ENCODE results near the gene SMCO3.

The SMCO3 gene

GRCh38 chr12:14833952-14834351 is 20.0 kb upstream of the SMCO3 start:
- Histone ChIP-seq H3K9ac (ENCODE audit: low read length in 5 of 5) (no peak overlapping the region), H3K4me1 (ENCODE audit: control insufficient read depth in 5 of 5, insufficient read depth in 5 of 5, low read length in 5 of 5) (peaks cover 0 to 18% (median 6%) of the 10 kb centered on the region in 5 donors), H3K27ac (ENCODE audit: low read depth, low read length) (no peak overlapping the region), H3K4me3 (ENCODE audit: low read depth in 1 of 5, low read length in 5 of 5) (no peak overlapping the region), H3K27me3 (ENCODE audit: control insufficient read depth in 5 of 5, insufficient read depth in 4 of 5, low read length in 5 of 5) (no peaks in the 10 kb centered on the region), H3K9me3 (ENCODE audit: control insufficient read depth in 5 of 5, low read length in 5 of 5) (no peaks in the 10 kb centered on the region), H3K36me3 (ENCODE audit: control insufficient read depth in 5 of 5, insufficient read depth in 5 of 5, low read length in 5 of 5) (no peaks in the 10 kb centered on the region)

- H3K27me3 ChIP-seq (ENCODE audit: control insufficient read depth in 5 of 5, insufficient read depth in 4 of 5, low read length in 5 of 5), result no peaks in the 10 kb centered on the region
- H3K4me1 ChIP-seq (ENCODE audit: control insufficient read depth in 5 of 5, insufficient read depth in 5 of 5, low read length in 5 of 5), result peaks cover 0 to 14% (median 5%) of the 10 kb centered on the region in 5 donors
- no peaks in the 10 kb centered on the region for H3K9me3 ChIP-seq (ENCODE audit: control insufficient read depth in 5 of 5, low read length in 5 of 5)
- H3K36me3 ChIP-seq (ENCODE audit: control insufficient read depth in 5 of 5, insufficient read depth in 5 of 5, low read length in 5 of 5), result no peaks in the 10 kb centered on the region
- no peak overlapping the region for H3K9ac ChIP-seq (ENCODE audit: low read length in 5 of 5)
- H3K4me3 ChIP-seq (ENCODE audit: low read depth in 1 of 5, low read length in 5 of 5), result no peak overlapping the region
- no peak overlapping the region for H3K27ac ChIP-seq (ENCODE audit: low read depth, low read length)
Observed at GRCh38 chr12:14833336-14833735, 19.4 kb upstream of the SMCO3 start.

- H3K4me3 ChIP-seq (ENCODE audit: low read depth in 1 of 5, low read length in 5 of 5), result no peak overlapping the region
- no peak overlapping the region for H3K27ac ChIP-seq (ENCODE audit: low read depth, low read length)
- H3K27me3 ChIP-seq (ENCODE audit: control insufficient read depth in 5 of 5, insufficient read depth in 4 of 5, low read length in 5 of 5), result no peaks in the 10 kb centered on the region
- no peaks in the 10 kb centered on the region for H3K9me3 ChIP-seq (ENCODE audit: control insufficient read depth in 5 of 5, low read length in 5 of 5)
- H3K4me1 ChIP-seq (ENCODE audit: control insufficient read depth in 5 of 5, insufficient read depth in 5 of 5, low read length in 5 of 5), result peaks cover 0 to 6% (median 0%) of the 10 kb centered on the region in 5 donors
- H3K9ac ChIP-seq (ENCODE audit: low read length in 5 of 5), result no peak overlapping the region
- no peaks in the 10 kb centered on the region for H3K36me3 ChIP-seq (ENCODE audit: control insufficient read depth in 5 of 5, insufficient read depth in 5 of 5, low read length in 5 of 5)
Observed at GRCh38 chr12:14828892-14829291, 14.9 kb upstream of the SMCO3 start.

- H3K27me3 ChIP-seq (ENCODE audit: control insufficient read depth in 5 of 5, insufficient read depth in 4 of 5, low read length in 5 of 5), result no peaks in the 10 kb centered on the region
- peaks cover 0 to 6% (median 0%) of the 10 kb centered on the region in 5 donors for H3K4me1 ChIP-seq (ENCODE audit: control insufficient read depth in 5 of 5, insufficient read depth in 5 of 5, low read length in 5 of 5)
- no peaks in the 10 kb centered on the region for H3K36me3 ChIP-seq (ENCODE audit: control insufficient read depth in 5 of 5, insufficient read depth in 5 of 5, low read length in 5 of 5)
Observed at GRCh38 chr12:14827043-14827442, 13.1 kb upstream of the SMCO3 start.

GRCh38 chr12:14826491-14826890 is 12.5 kb upstream of the SMCO3 start:
- no peaks in the 10 kb centered on the region for H3K36me3 ChIP-seq (ENCODE audit: control insufficient read depth in 5 of 5, insufficient read depth in 5 of 5, low read length in 5 of 5)
- peaks cover 0 to 6% (median 0%) of the 10 kb centered on the region in 5 donors for H3K4me1 ChIP-seq (ENCODE audit: control insufficient read depth in 5 of 5, insufficient read depth in 5 of 5, low read length in 5 of 5)
- no peaks in the 10 kb centered on the region for H3K9me3 ChIP-seq (ENCODE audit: control insufficient read depth in 5 of 5, low read length in 5 of 5)
- no peak overlapping the region for H3K4me3 ChIP-seq (ENCODE audit: low read depth in 1 of 5, low read length in 5 of 5)
- H3K27ac ChIP-seq (ENCODE audit: low read depth, low read length), result no peak overlapping the region
- H3K9ac ChIP-seq (ENCODE audit: low read length in 5 of 5), result no peak overlapping the region
- H3K27me3 ChIP-seq (ENCODE audit: control insufficient read depth in 5 of 5, insufficient read depth in 4 of 5, low read length in 5 of 5), result peaks cover 0 to 2% (median 0%) of the 10 kb centered on the region in 5 donors

More at GRCh38 chr12:14827043-14827442, 13.1 kb upstream of the SMCO3 start:
- no peak overlapping the region for H3K9ac ChIP-seq (ENCODE audit: low read length in 5 of 5)
- H3K9me3 ChIP-seq (ENCODE audit: control insufficient read depth in 5 of 5, low read length in 5 of 5), result no peaks in the 10 kb centered on the region
- no peak overlapping the region for H3K27ac ChIP-seq (ENCODE audit: low read depth, low read length)
- no peak overlapping the region for H3K4me3 ChIP-seq (ENCODE audit: low read depth in 1 of 5, low read length in 5 of 5)

- no peak overlapping the region for H3K27ac ChIP-seq (ENCODE audit: low read depth, low read length)
Observed at GRCh38 chr12:14825256-14825655, 11.3 kb upstream of the SMCO3 start.

GRCh38 chr12:14824012-14824634 is 10.1 kb upstream of the SMCO3 start:
- peaks cover 0 to 2% (median 0%) of the 10 kb centered on the region in 5 donors for H3K27me3 ChIP-seq (ENCODE audit: control insufficient read depth in 5 of 5, insufficient read depth in 4 of 5, low read length in 5 of 5)
- no peaks in the 10 kb centered on the region for H3K36me3 ChIP-seq (ENCODE audit: control insufficient read depth in 5 of 5, insufficient read depth in 5 of 5, low read length in 5 of 5)
- no peaks in the 10 kb centered on the region for H3K9me3 ChIP-seq (ENCODE audit: control insufficient read depth in 5 of 5, low read length in 5 of 5)
- H3K4me3 ChIP-seq (ENCODE audit: low read depth in 1 of 5, low read length in 5 of 5), result no peak overlapping the region
- H3K4me1 ChIP-seq (ENCODE audit: control insufficient read depth in 5 of 5, insufficient read depth in 5 of 5, low read length in 5 of 5), result peaks cover 0 to 6% (median 0%) of the 10 kb centered on the region in 5 donors
- H3K27ac ChIP-seq (ENCODE audit: low read depth, low read length), result no peak overlapping the region
- H3K9ac ChIP-seq (ENCODE audit: low read length in 5 of 5), result no peak overlapping the region

More at GRCh38 chr12:14825256-14825655, 11.3 kb upstream of the SMCO3 start:
- H3K4me3 ChIP-seq (ENCODE audit: low read depth in 1 of 5, low read length in 5 of 5), result no peak overlapping the region
- H3K9me3 ChIP-seq (ENCODE audit: control insufficient read depth in 5 of 5, low read length in 5 of 5), result no peaks in the 10 kb centered on the region
- peaks cover 0 to 6% (median 0%) of the 10 kb centered on the region in 5 donors for H3K4me1 ChIP-seq (ENCODE audit: control insufficient read depth in 5 of 5, insufficient read depth in 5 of 5, low read length in 5 of 5)
- no peak overlapping the region for H3K9ac ChIP-seq (ENCODE audit: low read length in 5 of 5)
- H3K36me3 ChIP-seq (ENCODE audit: control insufficient read depth in 5 of 5, insufficient read depth in 5 of 5, low read length in 5 of 5), result no peaks in the 10 kb centered on the region
- H3K27me3 ChIP-seq (ENCODE audit: control insufficient read depth in 5 of 5, insufficient read depth in 4 of 5, low read length in 5 of 5), result peaks cover 0 to 2% (median 0%) of the 10 kb centered on the region in 5 donors

GRCh38 chr12:14811486-14811885 is 2.5 kb downstream of the SMCO3 start:
- Histone ChIP-seq H3K27ac (ENCODE audit: low read depth, low read length) (no peak overlapping the region), H3K4me3 (ENCODE audit: low read depth in 1 of 5, low read length in 5 of 5) (no peak overlapping the region), H3K9ac (ENCODE audit: low read length in 5 of 5) (no peak overlapping the region), H3K4me1 (ENCODE audit: control insufficient read depth in 5 of 5, insufficient read depth in 5 of 5, low read length in 5 of 5) (peaks cover 0 to 7% (median 0%) of the 10 kb centered on the region in 5 donors), H3K36me3 (ENCODE audit: control insufficient read depth in 5 of 5, insufficient read depth in 5 of 5, low read length in 5 of 5) (no peaks in the 10 kb centered on the region), H3K27me3 (ENCODE audit: control insufficient read depth in 5 of 5, insufficient read depth in 4 of 5, low read length in 5 of 5) (no peaks in the 10 kb centered on the region), H3K9me3 (ENCODE audit: control insufficient read depth in 5 of 5, low read length in 5 of 5) (no peaks in the 10 kb centered on the region)

GRCh38 chr12:14810953-14811483 is 3.0 kb downstream of the SMCO3 start:
- Histone ChIP-seq H3K4me1 (ENCODE audit: control insufficient read depth in 5 of 5, insufficient read depth in 5 of 5, low read length in 5 of 5) (peaks cover 0 to 7% (median 0%) of the 10 kb centered on the region in 5 donors), H3K36me3 (ENCODE audit: control insufficient read depth in 5 of 5, insufficient read depth in 5 of 5, low read length in 5 of 5) (no peaks in the 10 kb centered on the region), H3K9me3 (ENCODE audit: control insufficient read depth in 5 of 5, low read length in 5 of 5) (no peaks in the 10 kb centered on the region), H3K27ac (ENCODE audit: low read depth, low read length) (no peak overlapping the region), H3K27me3 (ENCODE audit: control insufficient read depth in 5 of 5, insufficient read depth in 4 of 5, low read length in 5 of 5) (no peaks in the 10 kb centered on the region), H3K4me3 (ENCODE audit: low read depth in 1 of 5, low read length in 5 of 5) (no peak overlapping the region), H3K9ac (ENCODE audit: low read length in 5 of 5) (no peak overlapping the region)

GRCh38 chr12:14810167-14810952 is 3.6 kb downstream of the SMCO3 start:
- Histone ChIP-seq H3K9ac (ENCODE audit: low read length in 5 of 5) (no peak overlapping the region), H3K9me3 (ENCODE audit: control insufficient read depth in 5 of 5, low read length in 5 of 5) (no peaks in the 10 kb centered on the region), H3K36me3 (ENCODE audit: control insufficient read depth in 5 of 5, insufficient read depth in 5 of 5, low read length in 5 of 5) (no peaks in the 10 kb centered on the region), H3K4me1 (ENCODE audit: control insufficient read depth in 5 of 5, insufficient read depth in 5 of 5, low read length in 5 of 5) (peaks cover 0 to 7% (median 0%) of the 10 kb centered on the region in 5 donors), H3K27ac (ENCODE audit: low read depth, low read length) (no peak overlapping the region), H3K27me3 (ENCODE audit: control insufficient read depth in 5 of 5, insufficient read depth in 4 of 5, low read length in 5 of 5) (no peaks in the 10 kb centered on the region), H3K4me3 (ENCODE audit: low read depth in 1 of 5, low read length in 5 of 5) (no peak overlapping the region)

All from subcutaneous abdominal adipose tissue (tissue), 5 donors.